ENCODE measurements around the gene PCYT2.

DNA sequence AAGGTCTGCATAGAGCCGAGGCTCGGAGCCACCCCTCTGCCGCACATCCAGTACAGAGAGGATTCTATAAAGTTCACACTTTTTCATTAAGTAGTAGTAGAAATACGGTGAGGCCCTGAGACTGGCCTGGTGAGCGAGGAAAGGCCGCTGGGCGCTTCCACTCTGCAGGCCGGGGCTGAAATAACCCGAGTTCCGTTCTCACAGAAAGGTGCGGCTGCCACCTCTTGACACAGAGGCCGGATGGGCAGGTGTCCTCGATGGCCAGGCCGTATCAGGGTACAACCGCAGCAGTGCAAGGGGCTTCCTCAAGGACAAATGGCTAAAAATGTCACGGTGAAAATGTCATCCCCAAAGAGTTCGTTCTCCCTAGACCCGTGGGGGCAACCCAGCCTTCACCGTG is 770 bp upstream of the PCYT2 start:
- TF ChIP-seq CTCF (IDR thresholded peaks at IDR 0.05; ENCODE audit: borderline replicate concordance, extremely low read depth, low read length, poor library complexity, severe bottlenecking): no peak
- TF ChIP-seq EZH2 (IDR thresholded peaks at IDR 0.05; ENCODE audit: borderline replicate concordance, low read depth, low read length, severe bottlenecking): no peak

Measured in DND-41 (cell line).